LNCAP (cell line): Measurements from ENCODE around the gene PLSCR3.

ENCODE experiments used
- CTCF ChIP-seq: fragments of 450-650 bp; IDR thresholded peaks from 2 replicates; pipeline ENCODE4 v1.5.1; 2017; ENCODE audit warnings: mild to moderate bottlenecking

Gene PLSCR3

GRCh38 chr17:7391307-7391706, 3.0 kb downstream of the PLSCR3 start:
- TF ChIP-seq CTCF: no peak

GRCh38 chr17:7389924-7390910, 4.1 kb downstream of the PLSCR3 start:
- no peak for TF ChIP-seq CTCF

- TF ChIP-seq CTCF: no peak
Observed at GRCh38 chr17:7388856-7389255, 5.5 kb downstream of the PLSCR3 start.

- TF ChIP-seq CTCF: no peak
Observed at GRCh38 chr17:7384489-7385081, 9.7 kb downstream of the PLSCR3 start.

- TF ChIP-seq CTCF: no peak
Observed at GRCh38 chr17:7383742-7384488, 10.4 kb downstream of the PLSCR3 start.

GRCh38 chr17:7383371-7383741, 11.0 kb downstream of the PLSCR3 start:
- no peak for TF ChIP-seq CTCF

- no peak for TF ChIP-seq CTCF
Observed at GRCh38 chr17:7382901-7383300, 11.4 kb downstream of the PLSCR3 start.
